Testis (tissue), 2 donors: Measurements from ENCODE around the gene LRRC53.

Experiments used
- CTCF ChIP-seq, 3 experiments: fragments of 450-650 bp in 2 of 3; fragments of 200-600 bp in 1 of 3; sonication (generic) in 1 of 3; IDR thresholded peaks; one replicate each; pipeline ENCODE4 v1.5.1; 2016 to 2019; ENCODE audit warnings: antibody characterized with exemption in 3 of 3, mild to moderate bottlenecking in 2 of 3, moderate library complexity in 1 of 3
- POLR2A ChIP-seq: fragments of 450-650 bp; IDR thresholded peaks from one replicate; pipeline ENCODE4 v1.6.1; 2017; ENCODE audit warnings: antibody characterized with exemption, mild to moderate bottlenecking, moderate library complexity

- TF ChIP-seq CTCF (IDR thresholded peaks at IDR 0.05) = no peak
- no peak for TF ChIP-seq POLR2A
These were observed 91.9 kb downstream of the LRRC53 start for GRCh38 chr1:74420467-74420866.
